ENCODE data around the gene USP30. TPM values are rescaled to one million over a fixed set of nuclear protein-coding genes. Genes with fewer than 3 reads are reported as not detected.

Gene USP30
- total RNA-seq, 1 experiment from 2014 or later = 6.9 TPM

DNA sequence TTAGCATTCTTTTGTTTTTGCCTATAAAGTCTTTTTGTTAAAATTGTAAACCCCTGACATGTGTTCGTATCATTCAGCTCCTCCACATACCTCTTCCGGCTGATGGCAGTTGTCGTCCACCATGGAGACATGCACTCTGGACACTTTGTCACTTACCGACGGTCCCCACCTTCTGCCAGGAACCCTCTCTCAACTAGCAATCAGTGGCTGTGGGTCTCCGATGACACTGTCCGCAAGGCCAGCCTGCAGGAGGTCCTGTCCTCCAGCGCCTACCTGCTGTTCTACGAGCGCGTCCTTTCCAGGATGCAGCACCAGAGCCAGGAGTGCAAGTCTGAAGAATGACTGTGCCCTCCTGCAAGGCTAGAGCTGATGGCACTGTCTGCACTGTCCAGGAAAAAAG, 33.2 kb downstream of the USP30 start:
- DNase-seq (ENCODE audit: low spot score) (no peak), ATAC-seq (no peak)
- POLR2A ChIA-PET = no interaction called here
- no peaks in the 10 kb centered on the region for H3K4me1 Mint-ChIP-seq
- TF ChIP-seq, protein P1, sequence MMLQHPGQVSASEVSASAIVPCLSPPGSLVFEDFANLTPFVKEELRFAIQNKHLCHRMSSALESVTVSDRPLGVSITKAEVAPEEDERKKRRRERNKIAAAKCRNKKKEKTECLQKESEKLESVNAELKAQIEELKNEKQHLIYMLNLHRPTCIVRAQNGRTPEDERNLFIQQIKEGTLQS (CRISPR knock-in tag; conservative IDR thresholded peaks at IDR 0.05) = no peak
- TF ChIP-seq TCF7 (CRISPR knock-in tag; IDR thresholded peaks at IDR 0.05; ENCODE audit: low read depth) (no peak), JAZF1 (CRISPR knock-in tag; IDR thresholded peaks at IDR 0.05) (no peak)
- no peak overlapping the region for H3K4me3 Mint-ChIP-seq
- H3K27ac Mint-ChIP-seq = no peak overlapping the region
- CTCF ChIA-PET = no interaction called here
- H3K27me3 Mint-ChIP-seq (ENCODE audit: low read depth) = no peaks in the 10 kb centered on the region
- peaks cover 15% of the 10 kb centered on the region; the same call in 1 of the 2 replicates for H3K36me3 Mint-ChIP-seq
- no peaks in the 10 kb centered on the region for H3K9me3 Mint-ChIP-seq

DNA sequence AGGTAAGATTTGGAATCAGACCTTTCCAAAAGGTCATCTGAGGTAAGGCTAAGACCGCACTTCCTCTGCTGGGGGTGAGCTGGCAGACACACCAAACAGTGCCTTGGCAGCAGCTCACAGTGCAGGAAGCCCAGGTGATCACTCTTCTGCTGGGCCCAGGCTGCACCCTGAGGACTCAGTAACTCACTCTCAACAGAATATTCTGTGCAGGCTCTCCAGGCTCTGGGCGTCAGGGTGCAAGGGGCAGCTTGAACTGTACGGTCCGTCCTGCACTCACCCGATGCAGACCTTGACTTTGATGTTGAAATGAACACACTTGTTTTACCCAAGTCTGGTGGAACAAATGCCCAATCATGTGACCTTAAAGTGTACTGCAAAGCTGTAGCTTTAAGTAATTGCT, 34.9 kb downstream of the USP30 start:
- CTCF ChIA-PET = interaction anchor here (1.8 kb wide), 1 partner anchor 24 kb away, joined by 7 read pairs; no protein-coding TSS in a partner anchor
- POLR2A ChIA-PET = no interaction called here
- TF ChIP-seq, protein P2, sequence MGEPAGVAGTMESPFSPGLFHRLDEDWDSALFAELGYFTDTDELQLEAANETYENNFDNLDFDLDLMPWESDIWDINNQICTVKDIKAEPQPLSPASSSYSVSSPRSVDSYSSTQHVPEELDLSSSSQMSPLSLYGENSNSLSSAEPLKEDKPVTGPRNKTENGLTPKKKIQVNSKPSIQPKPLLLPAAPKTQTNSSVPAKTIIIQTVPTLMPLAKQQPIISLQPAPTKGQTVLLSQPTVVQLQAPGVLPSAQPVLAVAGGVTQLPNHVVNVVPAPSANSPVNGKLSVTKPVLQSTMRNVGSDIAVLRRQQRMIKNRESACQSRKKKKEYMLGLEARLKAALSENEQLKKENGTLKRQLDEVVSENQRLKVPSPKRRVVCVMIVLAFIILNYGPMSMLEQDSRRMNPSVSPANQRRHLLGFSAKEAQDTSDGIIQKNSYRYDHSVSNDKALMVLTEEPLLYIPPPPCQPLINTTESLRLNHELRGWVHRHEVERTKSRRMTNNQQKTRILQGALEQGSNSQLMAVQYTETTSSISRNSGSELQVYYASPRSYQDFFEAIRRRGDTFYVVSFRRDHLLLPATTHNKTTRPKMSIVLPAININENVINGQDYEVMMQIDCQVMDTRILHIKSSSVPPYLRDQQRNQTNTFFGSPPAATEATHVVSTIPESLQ (CRISPR knock-in tag; IDR thresholded peaks at IDR 0.05) = no peak
- TF ChIP-seq ZNF396 (CRISPR knock-in tag; IDR thresholded peaks at IDR 0.05; ENCODE audit: borderline replicate concordance) (no peak), JAZF1 (CRISPR knock-in tag; IDR thresholded peaks at IDR 0.05) (no peak), IRF2 (CRISPR knock-in tag; IDR thresholded peaks at IDR 0.05; ENCODE audit: borderline replicate concordance, low read depth) (no peak), CREB1 (CRISPR knock-in tag; IDR thresholded peaks at IDR 0.05) (no peak), NR3C1 (CRISPR knock-in tag; conservative IDR thresholded peaks at IDR 0.05; ENCODE audit: low read depth) (no peak), ZNF423 (CRISPR knock-in tag; IDR thresholded peaks at IDR 0.05) (no peak), TEAD1 (CRISPR knock-in tag; IDR thresholded peaks at IDR 0.05) (no peak), NFYB (CRISPR knock-in tag; conservative IDR thresholded peaks at IDR 0.05; ENCODE audit: low read depth) (no peak), FOXK1 (CRISPR knock-in tag; IDR thresholded peaks at IDR 0.05) (no peak)
- TF ChIP-seq, protein P3, sequence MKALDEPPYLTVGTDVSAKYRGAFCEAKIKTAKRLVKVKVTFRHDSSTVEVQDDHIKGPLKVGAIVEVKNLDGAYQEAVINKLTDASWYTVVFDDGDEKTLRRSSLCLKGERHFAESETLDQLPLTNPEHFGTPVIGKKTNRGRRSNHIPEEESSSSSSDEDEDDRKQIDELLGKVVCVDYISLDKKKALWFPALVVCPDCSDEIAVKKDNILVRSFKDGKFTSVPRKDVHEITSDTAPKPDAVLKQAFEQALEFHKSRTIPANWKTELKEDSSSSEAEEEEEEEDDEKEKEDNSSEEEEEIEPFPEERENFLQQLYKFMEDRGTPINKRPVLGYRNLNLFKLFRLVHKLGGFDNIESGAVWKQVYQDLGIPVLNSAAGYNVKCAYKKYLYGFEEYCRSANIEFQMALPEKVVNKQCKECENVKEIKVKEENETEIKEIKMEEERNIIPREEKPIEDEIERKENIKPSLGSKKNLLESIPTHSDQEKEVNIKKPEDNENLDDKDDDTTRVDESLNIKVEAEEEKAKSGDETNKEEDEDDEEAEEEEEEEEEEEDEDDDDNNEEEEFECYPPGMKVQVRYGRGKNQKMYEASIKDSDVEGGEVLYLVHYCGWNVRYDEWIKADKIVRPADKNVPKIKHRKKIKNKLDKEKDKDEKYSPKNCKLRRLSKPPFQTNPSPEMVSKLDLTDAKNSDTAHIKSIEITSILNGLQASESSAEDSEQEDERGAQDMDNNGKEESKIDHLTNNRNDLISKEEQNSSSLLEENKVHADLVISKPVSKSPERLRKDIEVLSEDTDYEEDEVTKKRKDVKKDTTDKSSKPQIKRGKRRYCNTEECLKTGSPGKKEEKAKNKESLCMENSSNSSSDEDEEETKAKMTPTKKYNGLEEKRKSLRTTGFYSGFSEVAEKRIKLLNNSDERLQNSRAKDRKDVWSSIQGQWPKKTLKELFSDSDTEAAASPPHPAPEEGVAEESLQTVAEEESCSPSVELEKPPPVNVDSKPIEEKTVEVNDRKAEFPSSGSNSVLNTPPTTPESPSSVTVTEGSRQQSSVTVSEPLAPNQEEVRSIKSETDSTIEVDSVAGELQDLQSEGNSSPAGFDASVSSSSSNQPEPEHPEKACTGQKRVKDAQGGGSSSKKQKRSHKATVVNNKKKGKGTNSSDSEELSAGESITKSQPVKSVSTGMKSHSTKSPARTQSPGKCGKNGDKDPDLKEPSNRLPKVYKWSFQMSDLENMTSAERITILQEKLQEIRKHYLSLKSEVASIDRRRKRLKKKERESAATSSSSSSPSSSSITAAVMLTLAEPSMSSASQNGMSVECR (CRISPR knock-in tag; IDR thresholded peaks at IDR 0.05; ENCODE audit: borderline replicate concordance) = no peak
- TF ChIP-seq, protein P1 (CRISPR knock-in tag; conservative IDR thresholded peaks at IDR 0.05) = no peak
- TF ChIP-seq, protein P4, sequence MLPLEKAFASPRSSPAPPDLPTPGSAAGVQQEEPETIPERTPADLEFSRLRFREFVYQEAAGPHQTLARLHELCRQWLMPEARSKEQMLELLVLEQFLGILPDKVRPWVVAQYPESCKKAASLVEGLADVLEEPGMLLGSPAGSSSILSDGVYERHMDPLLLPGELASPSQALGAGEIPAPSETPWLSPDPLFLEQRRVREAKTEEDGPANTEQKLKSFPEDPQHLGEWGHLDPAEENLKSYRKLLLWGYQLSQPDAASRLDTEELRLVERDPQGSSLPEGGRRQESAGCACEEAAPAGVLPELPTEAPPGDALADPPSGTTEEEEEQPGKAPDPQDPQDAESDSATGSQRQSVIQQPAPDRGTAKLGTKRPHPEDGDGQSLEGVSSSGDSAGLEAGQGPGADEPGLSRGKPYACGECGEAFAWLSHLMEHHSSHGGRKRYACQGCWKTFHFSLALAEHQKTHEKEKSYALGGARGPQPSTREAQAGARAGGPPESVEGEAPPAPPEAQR (CRISPR knock-in tag; IDR thresholded peaks at IDR 0.05) = no peak
- TF ChIP-seq, protein P5, sequence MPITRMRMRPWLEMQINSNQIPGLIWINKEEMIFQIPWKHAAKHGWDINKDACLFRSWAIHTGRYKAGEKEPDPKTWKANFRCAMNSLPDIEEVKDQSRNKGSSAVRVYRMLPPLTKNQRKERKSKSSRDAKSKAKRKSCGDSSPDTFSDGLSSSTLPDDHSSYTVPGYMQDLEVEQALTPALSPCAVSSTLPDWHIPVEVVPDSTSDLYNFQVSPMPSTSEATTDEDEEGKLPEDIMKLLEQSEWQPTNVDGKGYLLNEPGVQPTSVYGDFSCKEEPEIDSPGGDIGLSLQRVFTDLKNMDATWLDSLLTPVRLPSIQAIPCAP (CRISPR knock-in tag; IDR thresholded peaks at IDR 0.05) = no peak
- TF ChIP-seq, protein P6, sequence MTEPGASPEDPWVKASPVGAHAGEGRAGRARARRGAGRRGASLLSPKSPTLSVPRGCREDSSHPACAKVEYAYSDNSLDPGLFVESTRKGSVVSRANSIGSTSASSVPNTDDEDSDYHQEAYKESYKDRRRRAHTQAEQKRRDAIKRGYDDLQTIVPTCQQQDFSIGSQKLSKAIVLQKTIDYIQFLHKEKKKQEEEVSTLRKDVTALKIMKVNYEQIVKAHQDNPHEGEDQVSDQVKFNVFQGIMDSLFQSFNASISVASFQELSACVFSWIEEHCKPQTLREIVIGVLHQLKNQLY (CRISPR knock-in tag; IDR thresholded peaks at IDR 0.05) = no peak

More for the DNA sequence above, 34.9 kb downstream of the USP30 start:
- H3K27ac Mint-ChIP-seq = no peak overlapping the region
- H3K4me1 Mint-ChIP-seq = peaks cover 4% of the 10 kb centered on the region
- peaks cover 19% of the 10 kb centered on the region; the same call in 1 of the 2 replicates for H3K36me3 Mint-ChIP-seq
- peaks cover 4% of the 10 kb centered on the region for H3K27me3 Mint-ChIP-seq (ENCODE audit: low read depth)
- ATAC-seq (no peak), DNase-seq (ENCODE audit: low spot score) (no peak)
- no peaks in the 10 kb centered on the region for H3K9me3 Mint-ChIP-seq
- no peak overlapping the region for H3K4me3 Mint-ChIP-seq

Measured in WTC11 (cell line).